Measurements from ENCODE around the gene MTF2. TPM values are rescaled to one million over a fixed set of nuclear protein-coding genes. Genes with fewer than 3 reads are reported as not detected.

MTF2 gene
- total RNA-seq, 1 experiment from 2014 or later: 18.4 TPM

GRCh38 chr1:93180723-93181613 lies 101.9 kb downstream of the MTF2 start, which contains the start of gene CCDC18:
TSS of gene CCDC18 (plus strand) at chr1:93180724. CDS start at chr1:93183362, 2,638 bp downstream.
- peak; percentile 73 for DNase-seq (ENCODE audit: low read depth)

GRCh38 chr1:93186667-93187066 lies 107.6 kb downstream of the MTF2 start:
- DNase-seq (ENCODE audit: low read depth): no peak

Other genes with a start within 250 kb of the MTF2 start
- gene RPL5, start 247.2 kb upstream of the MTF2 start, total RNA-seq (2014; rRNA removed; shearing (Covaris generic)): 2,044 and 2,170 TPM in 2 replicates
- gene DIPK1A, start 117.8 kb upstream of the MTF2 start, total RNA-seq (2014; rRNA removed; shearing (Covaris generic)): 2.3 and 2.9 TPM in 2 replicates
- gene TMED5, start 101.1 kb downstream of the MTF2 start, total RNA-seq (2014; rRNA removed; shearing (Covaris generic)): 51.8 and 65.1 TPM in 2 replicates
- 12.0 and 12.3 TPM in 2 replicates for gene CCDC18, start 101.4 kb downstream of the MTF2 start, total RNA-seq (2014; rRNA removed; shearing (Covaris generic))